CD4-positive, alpha-beta T cell (primary cell): ENCODE results near the gene ZNF331. TPM values are rescaled to one million over a fixed set of nuclear protein-coding genes. Genes with fewer than 3 reads are reported as not detected.
A peak's percentile ranks its signal among the peaks of the same experiment; 100 is the strongest.

Experiments used
- ATAC-seq: fragments of 200-7000 bp; cut with Tn5 transposase; one replicate; pipeline ENCODE4 v1.10.0; 2022; ENCODE audit warnings: mild to moderate bottlenecking; ENCODE audit not compliant: poor library complexity
- CTCF ChIA-PET: fragments of 350-600 bp; sonication (Branson Sonifier 250); formaldehyde crosslinking; loops from one replicate; lab custom pipeline; 2021; ENCODE audit warnings: antibody characterized with exemption, inconsistent platforms; lab: Charles Lee
- POLR2A ChIA-PET: fragments of 350-600 bp; sonication (Branson Sonifier 250); formaldehyde crosslinking; loops from one replicate; lab custom pipeline; 2021; ENCODE audit warnings: antibody characterized with exemption, inconsistent platforms; lab: Charles Lee
- DNase-seq, 14 experiments: peaks; one replicate each; pipeline ENCODE4 v3.0.0-alpha.2; 2013 to 2020; ENCODE audit warnings: mixed read lengths in 2 of 14
- H3K27ac ChIP-seq, 2 donors: one replicate each; pipeline versions ENCODE4 v1.5.1 to v1.7.0; 2013; ENCODE audit warnings: low read length in 2 of 2, low read depth in 1 of 2, mild to moderate bottlenecking in 1 of 2
- H3K27me3 ChIP-seq, 2 experiments: 1 replicate in 1 of 2; 2 replicates in 1 of 2; pipeline versions ENCODE4 v1.6.1 to v1.7.0; 2013; ENCODE audit warnings: low read length in 2 of 2, control low read depth in 1 of 2, mild to moderate bottlenecking in 1 of 2, moderate library complexity in 1 of 2; ENCODE audit not compliant: insufficient read depth in 2 of 2, control insufficient read depth in 1 of 2
- H3K36me3 ChIP-seq: one replicate; pipeline ENCODE4 v1.6.1; 2013; ENCODE audit warnings: low read length, control low read depth; ENCODE audit not compliant: insufficient read depth
- H3K4me1 ChIP-seq: one replicate; pipeline ENCODE4 v1.6.1; 2013; ENCODE audit warnings: low read length, control low read depth; ENCODE audit not compliant: insufficient read depth
- H3K4me3 ChIP-seq: one replicate; pipeline ENCODE4 v1.5.1; 2013; ENCODE audit warnings: mild to moderate bottlenecking, low read length, moderate library complexity
- H3K9me3 ChIP-seq, 2 experiments: 1 replicate in 1 of 2; 2 replicates in 1 of 2; pipeline versions ENCODE4 v1.6.1 to v1.7.0; 2013; ENCODE audit warnings: low read length in 2 of 2, mild to moderate bottlenecking in 2 of 2, control low read depth in 1 of 2, moderate library complexity in 1 of 2; ENCODE audit not compliant: control insufficient read depth in 1 of 2, insufficient read depth in 1 of 2
- H3K27ac Mint-ChIP-seq: one replicate; pipeline ENCODE4 v1.8.0; 2020; ENCODE audit warnings: mixed read lengths
- H3K27me3 Mint-ChIP-seq: one replicate; pipeline ENCODE4 v1.8.0; 2021; ENCODE audit warnings: mixed read lengths
- H3K36me3 Mint-ChIP-seq: one replicate; pipeline ENCODE4 v1.8.0; 2021; ENCODE audit warnings: low read depth, mixed read lengths
- H3K4me1 Mint-ChIP-seq: one replicate; pipeline ENCODE4 v1.8.0; 2021; ENCODE audit warnings: low read depth, mixed read lengths
- H3K4me3 Mint-ChIP-seq: one replicate; pipeline ENCODE4 v1.8.0; 2020; ENCODE audit warnings: mild to moderate bottlenecking, mixed read lengths
- H3K9me3 Mint-ChIP-seq: one replicate; pipeline ENCODE4 v1.8.0; 2020; ENCODE audit warnings: mixed read lengths
- CTCF ChIP-seq: fragments of 200-600 bp; IDR thresholded peaks from one replicate; pipeline ENCODE4 v1.8.0; 2022; ENCODE audit warnings: antibody characterized with exemption, mild to moderate bottlenecking
- intact Hi-C, 2 experiments: fragments of 100-400 bp; cut with DNase I in 1 of 2; cut with micrococcal nuclease in 1 of 2; formaldehyde crosslinking; loops; one replicate each; pipeline versions ENCODE4 v1.15.1 to v1.9.0; 2023 to 2025; cut with DNase I, micrococcal nuclease
- total RNA-seq, 174 experiments: library from RNA in 2 of 174; stranded (reverse) in 2 of 174; gene quantifications; one replicate each; pipeline ENCODE4 v1.2.3 and lab custom pipeline; 2021 to 2026

Gene ZNF331
- total RNA-seq, 2 experiments from 2014 or later = 428 to 437 TPM

GRCh38 chr19:53531457-53531856, 6.5 kb upstream of the ZNF331 start:
- H3K4me3 ChIP-seq = no peak overlapping the region
- ChIA-PET CTCF (no interaction called here), POLR2A (no interaction called here)
- intact Hi-C loops = no loop called here
- Mint-ChIP-seq H3K27ac (no peak overlapping the region), H3K4me3 (no peak overlapping the region), H3K4me1 (no peaks in the 10 kb centered on the region), H3K27me3 (no peaks in the 10 kb centered on the region), H3K9me3 (no peaks in the 10 kb centered on the region), H3K36me3 (peaks cover 70% of the 10 kb centered on the region)
- ATAC-seq (no peak), DNase-seq (no peak)
- H3K27ac ChIP-seq = no peak overlapping the region
- H3K4me1 ChIP-seq = no peaks in the 10 kb centered on the region
- TF ChIP-seq CTCF = no peak
- no peaks in the 10 kb centered on the region for H3K27me3 ChIP-seq
- no peaks in the 10 kb centered on the region for H3K36me3 ChIP-seq
- peaks cover 0 to 14% of the 10 kb centered on the region in 2 experiments for H3K9me3 ChIP-seq

- no peaks in the 10 kb centered on the region for H3K27me3 Mint-ChIP-seq
- no peak overlapping the region for H3K4me3 Mint-ChIP-seq
- Histone ChIP-seq H3K36me3 (no peaks in the 10 kb centered on the region), H3K27me3 (no peaks in the 10 kb centered on the region), H3K4me1 (peaks cover 4% of the 10 kb centered on the region), H3K27ac (no peak overlapping the region), H3K4me3 (no peak overlapping the region), H3K9me3 (peaks cover 0 to 16% of the 10 kb centered on the region in 2 experiments)
- no peaks in the 10 kb centered on the region for H3K9me3 Mint-ChIP-seq
- H3K4me1 Mint-ChIP-seq = peaks cover 6% of the 10 kb centered on the region
- no peak for DNase-seq
- intact Hi-C loops = no loop called here
- TF ChIP-seq CTCF = no peak
- CTCF ChIA-PET = no interaction called here
- ATAC-seq = no peak
- H3K36me3 Mint-ChIP-seq = peaks cover 71% of the 10 kb centered on the region
- POLR2A ChIA-PET = no interaction called here
- no peak overlapping the region for H3K27ac Mint-ChIP-seq
These were observed 5.6 kb upstream of the ZNF331 start for GRCh38 chr19:53532362-53532761.

GRCh38 chr19:53536225-53536548, 1.8 kb upstream of the ZNF331 start:
- no peak for ATAC-seq

More at GRCh38 chr19:53536225-53536548, 1.8 kb upstream of the ZNF331 start:
- Mint-ChIP-seq H3K4me1 (peaks cover 35% of the 10 kb centered on the region), H3K9me3 (no peaks in the 10 kb centered on the region), H3K36me3 (peaks cover 74% of the 10 kb centered on the region), H3K27ac (peak overlapping the region; percentile 98), H3K27me3 (peaks cover 9% of the 10 kb centered on the region), H3K4me3 (peak overlapping the region; percentile 51)
- H3K4me3 ChIP-seq = no peak overlapping the region
- intact Hi-C loops = loop anchor here (2.0 to 5.0 kb wide), 2 partner anchors 15 to 656 kb away; partner anchors contain the start of gene TSEN34 (in 1 of the 2)
- no peaks in the 10 kb centered on the region for H3K27me3 ChIP-seq
- no peak for TF ChIP-seq CTCF
- H3K27ac ChIP-seq = no peak overlapping the region
- peaks cover 0 to 28% of the 10 kb centered on the region in 2 experiments for H3K9me3 ChIP-seq
- H3K36me3 ChIP-seq = peaks cover 15% of the 10 kb centered on the region
- no peak for DNase-seq
- peaks cover 21% of the 10 kb centered on the region for H3K4me1 ChIP-seq
- POLR2A ChIA-PET = interaction anchor here (0.8 kb wide), 1 partner anchor 16 kb away, joined by 4 read pairs; no protein-coding TSS in a partner anchor
- CTCF ChIA-PET = no interaction called here
